Kidney (tissue), 14 donors: ENCODE results near the gene SLC25A21. TPM values are rescaled to one million over a fixed set of nuclear protein-coding genes. Genes with fewer than 3 reads are reported as not detected.

Experiments used
- DNase-seq, 5 donors: peaks; one replicate each; pipeline ENCODE4 v3.0.0-alpha.2; 2013 to 2020
- FAIRE-seq: peaks from 2 replicates; lab custom pipeline; 2012; peaks lifted over from hg19 to GRCh38; lab: Jason Lieb, UNC
- H3K27ac ChIP-seq, 2 donors: one replicate each; pipeline ENCODE4 v1.7.0; 2013; ENCODE audit warnings: low read depth in 2 of 2, low read length in 2 of 2, inconsistent platforms in 1 of 2
- H3K27me3 ChIP-seq: one replicate; pipeline ENCODE4 v1.7.1; 2013; ENCODE audit warnings: low read length, inconsistent platforms; ENCODE audit not compliant: control insufficient read depth, insufficient read depth
- H3K36me3 ChIP-seq, 3 donors: one replicate each; pipeline versions ENCODE4 v1.7.0 to v1.7.1; 2013; ENCODE audit warnings: low read length in 3 of 3, control low read depth in 1 of 3, inconsistent platforms in 1 of 3; ENCODE audit not compliant: insufficient read depth in 3 of 3, control insufficient read depth in 2 of 3
- H3K4me1 ChIP-seq, 3 donors: one replicate each; pipeline versions ENCODE4 v1.7.0 to v1.7.1; 2013; ENCODE audit warnings: low read length in 3 of 3, inconsistent platforms in 1 of 3, low read depth in 1 of 3; ENCODE audit not compliant: control insufficient read depth in 2 of 3, insufficient read depth in 2 of 3
- H3K4me3 ChIP-seq, 3 donors: one replicate each; pipeline versions ENCODE4 v1.7.0 to v1.8.1; 2013; ENCODE audit warnings: low read length in 3 of 3, control low read depth in 1 of 3, inconsistent platforms in 1 of 3
- H3K9ac ChIP-seq, 3 donors: one replicate each; pipeline versions ENCODE4 v1.7.0 to v1.7.1; 2013; ENCODE audit warnings: low read length in 3 of 3, control low read depth in 1 of 3, inconsistent platforms in 1 of 3
- H3K9me3 ChIP-seq, 3 donors: one replicate each; pipeline versions ENCODE4 v1.7.0 to v1.7.1; 2013; ENCODE audit warnings: low read length in 3 of 3, control low read depth in 1 of 3, inconsistent platforms in 1 of 3; ENCODE audit not compliant: control insufficient read depth in 2 of 3, insufficient read depth in 1 of 3
- intact Hi-C: fragments of 100-400 bp; cut with DNase I; formaldehyde crosslinking; loops from one replicate; pipeline ENCODE4 v1.11.1; 2022
- polyA plus RNA-seq: library from polyadenylated mRNA; stranded (reverse); fragments of 350-450 nt; fragmentation: Illumina TruSeq; extraction: RNeasy Lipid Tissue Mini Kit (QIAGEN cat#74804); gene quantifications from one replicate; pipeline ENCODE4 v1.2.3, GENCODE V29; 2014; ENCODE audit warnings: low read depth, low replicate concordance; ENCODE audit not compliant: insufficient read depth
- total RNA-seq: library from RNA; stranded (reverse); fragmentation: NEBNext Ultra II Directional; extraction: Animal tissue kit (Norgen Biotek cat#: 25700); gene quantifications from one replicate; pipeline ENCODE4 v1.2.1, GENCODE V29; 2021
- TF ChIP-seq, protein P1 (sequence below): IDR thresholded peaks from 3 replicates; pipeline ENCODE4 v1.5.1; 2012; ENCODE audit warnings: mild to moderate bottlenecking, moderate library complexity, borderline replicate concordance; ENCODE audit not compliant: insufficient read depth; ENCODE audit errors: extremely low read depth
- donor health status: control.
- donor health status: control.
- donor health status: control.
- donor health status: control.
- donor health status: control.
- donor health status: DM: yes; HTN: yes; CAD: no.
- donor health status: Normal renal cell carcinoma (clear cell type).

SLC25A21 gene
- total and polyA plus RNA-seq, 2 donors from 2014 or later = 1.3 to 1.4 TPM

DNA sequence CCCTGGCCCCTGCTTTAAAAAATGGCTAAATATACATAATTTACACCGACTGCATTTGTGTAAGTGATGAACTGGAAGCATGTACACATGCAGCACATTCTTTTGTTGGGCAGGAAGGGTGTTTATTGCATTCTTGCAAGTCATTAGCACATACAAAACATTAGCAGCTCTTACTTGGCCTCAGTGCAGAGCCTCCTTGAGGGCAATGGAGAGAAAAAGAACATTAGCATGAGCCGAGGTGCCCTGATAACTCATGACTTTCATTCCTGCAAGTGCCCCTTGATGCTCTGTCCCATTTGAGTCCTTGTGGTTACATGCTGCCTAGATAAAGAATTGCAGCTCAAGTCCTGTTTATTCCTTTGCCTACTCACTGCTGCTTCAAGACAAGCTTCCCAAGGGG is 448.9 kb downstream of the SLC25A21 start:
- Histone ChIP-seq H3K27ac (no peak overlapping the region), H3K4me3 (no peak overlapping the region), H3K27me3 (no peaks in the 10 kb centered on the region), H3K36me3 (no peaks in the 10 kb centered on the region), H3K9me3 (no peaks in the 10 kb centered on the region), H3K4me1 (no peaks in the 10 kb centered on the region), H3K9ac (no peak overlapping the region)
- intact Hi-C loops = no loop called here
- FAIRE-seq (no peak), DNase-seq (peak in 1 of 5 donors; percentile 7)
- TF ChIP-seq, protein P1, sequence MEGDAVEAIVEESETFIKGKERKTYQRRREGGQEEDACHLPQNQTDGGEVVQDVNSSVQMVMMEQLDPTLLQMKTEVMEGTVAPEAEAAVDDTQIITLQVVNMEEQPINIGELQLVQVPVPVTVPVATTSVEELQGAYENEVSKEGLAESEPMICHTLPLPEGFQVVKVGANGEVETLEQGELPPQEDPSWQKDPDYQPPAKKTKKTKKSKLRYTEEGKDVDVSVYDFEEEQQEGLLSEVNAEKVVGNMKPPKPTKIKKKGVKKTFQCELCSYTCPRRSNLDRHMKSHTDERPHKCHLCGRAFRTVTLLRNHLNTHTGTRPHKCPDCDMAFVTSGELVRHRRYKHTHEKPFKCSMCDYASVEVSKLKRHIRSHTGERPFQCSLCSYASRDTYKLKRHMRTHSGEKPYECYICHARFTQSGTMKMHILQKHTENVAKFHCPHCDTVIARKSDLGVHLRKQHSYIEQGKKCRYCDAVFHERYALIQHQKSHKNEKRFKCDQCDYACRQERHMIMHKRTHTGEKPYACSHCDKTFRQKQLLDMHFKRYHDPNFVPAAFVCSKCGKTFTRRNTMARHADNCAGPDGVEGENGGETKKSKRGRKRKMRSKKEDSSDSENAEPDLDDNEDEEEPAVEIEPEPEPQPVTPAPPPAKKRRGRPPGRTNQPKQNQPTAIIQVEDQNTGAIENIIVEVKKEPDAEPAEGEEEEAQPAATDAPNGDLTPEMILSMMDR = no peak

- Histone ChIP-seq H3K36me3 (no peaks in the 10 kb centered on the region), H3K9me3 (no peaks in the 10 kb centered on the region), H3K9ac (no peak overlapping the region), H3K4me3 (no peak overlapping the region), H3K27me3 (no peaks in the 10 kb centered on the region), H3K27ac (no peak overlapping the region), H3K4me1 (no peaks in the 10 kb centered on the region)
- TF ChIP-seq, protein P1 = no peak
- DNase-seq (no peak), FAIRE-seq (no peak)
- intact Hi-C loops = no loop called here
Measured at GRCh38 chr14:36721877-36722276, 450.5 kb downstream of the SLC25A21 start.

GRCh38 chr14:36720657-36721056 is 451.7 kb downstream of the SLC25A21 start:
- H3K4me3 ChIP-seq = no peak overlapping the region
- TF ChIP-seq, protein P1 = no peak
- H3K4me1 ChIP-seq = no peaks in the 10 kb centered on the region
- H3K36me3 ChIP-seq = no peaks in the 10 kb centered on the region
- intact Hi-C loops = no loop called here
- no peaks in the 10 kb centered on the region for H3K27me3 ChIP-seq
- H3K9ac ChIP-seq = no peak overlapping the region
- no peak for DNase-seq
- H3K27ac ChIP-seq = no peak overlapping the region
- no peak for FAIRE-seq
- no peaks in the 10 kb centered on the region for H3K9me3 ChIP-seq

DNA sequence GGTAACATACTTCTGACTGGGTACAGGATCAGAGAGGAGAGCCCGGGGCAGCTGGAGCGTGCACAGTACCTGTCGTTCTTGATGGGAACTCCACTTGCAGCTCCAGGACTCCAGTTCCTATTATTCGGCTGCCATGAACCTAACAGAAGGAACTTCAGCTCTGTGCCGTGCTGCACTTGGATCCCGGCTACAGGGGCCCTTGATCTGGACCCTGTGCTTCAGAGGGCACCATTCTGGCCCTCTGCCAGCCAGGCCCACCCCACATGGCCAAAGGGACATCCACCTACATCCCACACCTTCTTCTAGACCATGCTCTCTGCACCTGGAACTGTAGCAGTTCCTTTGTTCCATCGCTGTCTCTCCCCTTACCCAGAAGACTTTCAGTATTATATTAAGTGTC is 452.6 kb downstream of the SLC25A21 start:
- no peak for DNase-seq
- no peak for FAIRE-seq
- TF ChIP-seq, protein P1 = no peak

More for the DNA sequence above, 452.6 kb downstream of the SLC25A21 start:
- no peaks in the 10 kb centered on the region for H3K9me3 ChIP-seq
- H3K27me3 ChIP-seq = no peaks in the 10 kb centered on the region
- H3K9ac ChIP-seq = no peak overlapping the region
- no peaks in the 10 kb centered on the region for H3K4me1 ChIP-seq
- no peak overlapping the region for H3K4me3 ChIP-seq
- intact Hi-C loops = no loop called here
- H3K36me3 ChIP-seq = no peaks in the 10 kb centered on the region
- no peak overlapping the region for H3K27ac ChIP-seq
